ENCODE results near the gene COX5A.

- TF ChIP-seq CTCF (conservative IDR thresholded peaks at IDR 0.05; ENCODE audit: low read length), result no peak
- TF ChIP-seq EZH2phosphoT487 (IDR thresholded peaks at IDR 0.05; ENCODE audit: borderline replicate concordance, low read depth, low read length), result no peak
These were observed 25.3 kb upstream of the COX5A start for GRCh38 chr15:74963213-74963612.
